HCT116 (cell line): ENCODE measurements around the gene CCDC28B. TPM values are rescaled to one million over a fixed set of nuclear protein-coding genes. Genes with fewer than 3 reads are reported as not detected.

Experiments
- ATAC-seq: fragments of 200-7000 bp; cut with Tn5 transposase; 2 replicates; pipeline ENCODE4 v1.9.1; 2020; ENCODE audit warnings: mild to moderate bottlenecking, moderate library complexity
- BruUV-seq: library from RNA; stranded (reverse); fragments of 400-500 nt; replicated peaks from 2 replicates; lab custom pipeline; 2021; lab: Mats Ljungman, UMichigan
- CTCF ChIA-PET: fragments of 300-600 bp; sonication (Branson Sonifier 250); formaldehyde crosslinking; loops from one replicate; lab custom pipeline; 2021; ENCODE audit warnings: antibody characterized with exemption; lab: Charles Lee
- POLR2A ChIA-PET: fragments of 300-600, 350-600 bp; sonication (Branson Sonifier 250); formaldehyde crosslinking; loops from one replicate; lab custom pipeline; 2021; ENCODE audit warnings: antibody characterized with exemption; lab: Charles Lee
- RAD21 ChIA-PET, 2 experiments: fragments of 300-600 bp; sonication (Branson Sonifier 250); formaldehyde crosslinking; loops; one replicate each; lab custom pipeline; 2023; ENCODE audit warnings: low total read pairs in 2 of 2; ENCODE audit not compliant: uncharacterized antibody in 2 of 2, unreplicated experiment in 2 of 2, low non-redundant PET in 1 of 2; lab: Charles Lee
- DNase-seq: peaks from one replicate; pipeline ENCODE4 v3.0.0-alpha.2; 2010; ENCODE audit warnings: low read depth, low spot score
- H2AFZ ChIP-seq: fragments of 200-600 bp; shearing (Covaris generic), sonication (generic); 2 replicates; pipeline ENCODE4 v1.6.1; 2017; ENCODE audit warnings: low read depth, mixed run types, mixed read lengths, antibody characterized with exemption, low read length; ENCODE audit not compliant: poor library complexity, severe bottlenecking
- H3K27ac ChIP-seq: 2 replicates; pipeline ENCODE4 v1.5.1; 2012; ENCODE audit warnings: low read depth, low read length
- H3K27me3 ChIP-seq: fragments of 200-600 bp; sonication (generic); 2 replicates; pipeline ENCODE4 v1.6.1; 2016; ENCODE audit warnings: mixed run types, low read length, mixed read lengths; ENCODE audit not compliant: insufficient read depth
- H3K36me3 ChIP-seq, 2 experiments: fragments of 200-500 bp in 1 of 2; fragments of 200-600 bp in 1 of 2; sonication (Bioruptor generic) in 1 of 2; sonication (generic) in 1 of 2; 2 replicates each; pipeline versions ENCODE4 v1.5.1 to v1.6.1; 2014 to 2016; ENCODE audit warnings: low read length in 2 of 2, inconsistent platforms in 1 of 2, mixed read lengths in 1 of 2, mixed run types in 1 of 2; ENCODE audit not compliant: insufficient read depth in 2 of 2, control insufficient read depth in 1 of 2
- H3K4me1 ChIP-seq, 2 experiments: fragments of 200-600 bp in 1 of 2; sonication (generic) in 1 of 2; 2 replicates each; pipeline versions ENCODE4 v1.5.1 to v1.6.1; 2012 to 2017; ENCODE audit warnings: low read length in 2 of 2, inconsistent platforms in 1 of 2, mild to moderate bottlenecking in 1 of 2, mixed read lengths in 1 of 2, mixed run types in 1 of 2, moderate library complexity in 1 of 2; ENCODE audit not compliant: insufficient read depth in 2 of 2, control insufficient read depth in 1 of 2
- H3K4me2 ChIP-seq: fragments of 200-600 bp; sonication (generic); 2 replicates; pipeline ENCODE4 v1.6.1; 2017; ENCODE audit warnings: mixed run types, low read length, mixed read lengths
- H3K4me3 ChIP-seq, 2 experiments: fragments of 200-600 bp in 1 of 2; sonication (generic) in 1 of 2; replicated peaks in 1 of 2; 2 replicates each; pipeline ENCODE4 v1.5.1; 2011 to 2016; ENCODE audit warnings: low read length in 2 of 2, control low read depth in 1 of 2, low read depth in 1 of 2, mild to moderate bottlenecking in 1 of 2, mixed read lengths in 1 of 2, mixed run types in 1 of 2
- H3K79me2 ChIP-seq: fragments of 200-600 bp; sonication (generic); 2 replicates; pipeline ENCODE4 v1.6.1; 2017; ENCODE audit warnings: mild to moderate bottlenecking, mixed run types, low read length, moderate library complexity, mixed read lengths; ENCODE audit not compliant: insufficient read depth
- H3K9ac ChIP-seq: fragments of 200-600 bp; sonication (generic); 2 replicates; pipeline ENCODE4 v1.6.1; 2016; ENCODE audit warnings: low read length, mixed read lengths
- H3K9me2 ChIP-seq: fragments of 200-600 bp; sonication (generic), shearing (Covaris generic); 2 replicates; pipeline ENCODE4 v1.6.1; 2017; ENCODE audit warnings: mixed run types, mild to moderate bottlenecking, moderate library complexity; ENCODE audit not compliant: insufficient read depth
- H3K9me3 ChIP-seq, 2 experiments: fragments of 200-500 bp in 1 of 2; fragments of 200-600 bp in 1 of 2; sonication (Bioruptor generic) in 1 of 2; sonication (generic) in 1 of 2; 2 replicates each; pipeline ENCODE4 v1.6.1; 2014 to 2017; ENCODE audit warnings: low read length in 2 of 2, mixed read lengths in 2 of 2, inconsistent platforms in 1 of 2, low read depth in 1 of 2, mild to moderate bottlenecking in 1 of 2, mixed run types in 1 of 2, moderate library complexity in 1 of 2; ENCODE audit not compliant: control insufficient read depth in 1 of 2, insufficient read depth in 1 of 2
- H4K20me1 ChIP-seq: fragments of 200-600 bp; sonication (generic), shearing (Covaris generic); 2 replicates; pipeline ENCODE4 v1.6.1; 2017; ENCODE audit warnings: mixed run types, mild to moderate bottlenecking, moderate library complexity; ENCODE audit not compliant: insufficient read depth
- ATF3 ChIP-seq: IDR thresholded peaks from 2 replicates; pipeline ENCODE4 v1.6.1; 2012
- ELF1 ChIP-seq: IDR thresholded peaks from 2 replicates; pipeline ENCODE4 v1.6.1; 2012; ENCODE audit warnings: low read depth, borderline replicate concordance
- EZH2phosphoT487 ChIP-seq: fragments of 200-600 bp; IDR thresholded peaks from 2 replicates; pipeline ENCODE4 v1.6.1; 2018; ENCODE audit warnings: antibody characterized with exemption, borderline replicate concordance
- MAX ChIP-seq: IDR thresholded peaks from 2 replicates; pipeline ENCODE4 v1.6.1; 2012
- POLR2A ChIP-seq: IDR thresholded peaks from 2 replicates; pipeline ENCODE4 v1.7.0; 2011; ENCODE audit warnings: borderline replicate concordance; ENCODE audit not compliant: insufficient read depth, insufficient read length; ENCODE audit errors: extremely low read depth
- RAD21 ChIP-seq: IDR thresholded peaks from 2 replicates; pipeline ENCODE4 v1.6.1; 2012; ENCODE audit warnings: low read depth, mild to moderate bottlenecking
- REST ChIP-seq: IDR thresholded peaks from 2 replicates; pipeline ENCODE4 v1.6.1; 2012; ENCODE audit warnings: low read depth
- YY1 ChIP-seq: IDR thresholded peaks from 2 replicates; pipeline ENCODE4 v1.6.1; 2011; ENCODE audit warnings: low read length, low read depth, moderate library complexity, mild to moderate bottlenecking; ENCODE audit not compliant: insufficient replicate concordance; ENCODE audit errors: extremely low read depth
- ZNF274 ChIP-seq: fragments of 200-500 bp; sonication (Bioruptor generic); IDR thresholded peaks from 2 replicates; pipeline ENCODE4 v1.6.1; 2014; ENCODE audit warnings: mild to moderate bottlenecking, low read depth, low read length, inconsistent platforms
- intact Hi-C: fragments of 100-400 bp; cut with micrococcal nuclease; formaldehyde crosslinking; loops from 2 replicates; pipeline ENCODE4 v1.10.0; 2022
- total RNA-seq: library from RNA; stranded (reverse); gene quantifications from one replicate; pipeline ENCODE4 v1.2.1, GENCODE V29; 2021; ENCODE audit not compliant: unreplicated experiment

The CCDC28B gene
- total RNA-seq, 1 experiment from 2014 or later: 5.9 TPM

GRCh38 chr1:32205401-32206370 lies 5.3 kb downstream of the CCDC28B start, which contains the start of gene IQCC (continued):
- TF ChIP-seq RAD21: no peak
- TF ChIP-seq ELF1: no peak

- H3K79me2 ChIP-seq: peaks cover 19% of the 10 kb centered on the region; the same call in 1 of the 2 replicates
- CTCF ChIA-PET: no interaction called here
- H3K36me3 ChIP-seq: peaks cover 0 to 11% of the 10 kb centered on the region in 2 experiments; a peak in 1 of 4 replicates
- H3K4me1 ChIP-seq: peaks cover 6 to 25% of the 10 kb centered on the region in 2 experiments; a peak in 2 of 4 replicates
- no peak overlapping the region for H3K4me3 ChIP-seq
- TF ChIP-seq POLR2A (no peak), ATF3 (no peak), ZNF274 (no peak), REST (no peak), EZH2phosphoT487 (no peak), YY1 (no peak), MAX (no peak)
- no peaks in the 10 kb centered on the region for H3K9me2 ChIP-seq
- 0 out of 2 replicates have a peak overlapping the region, but pooled peaks have one; percentile 15 for H3K4me2 ChIP-seq
- no peaks in the 10 kb centered on the region for H3K27me3 ChIP-seq
- ATAC-seq (no peak), DNase-seq (no peak)
- H4K20me1 ChIP-seq: no peaks in the 10 kb centered on the region
- no peaks in the 10 kb centered on the region for H3K9me3 ChIP-seq
- POLR2A ChIA-PET: no interaction called here
- no TSS peak for BruUV-seq
- RAD21 ChIA-PET: no interaction called here
- H3K27ac ChIP-seq: no peak overlapping the region
- intact Hi-C loops: no loop called here
- H2AFZ ChIP-seq: no peak overlapping the region
- no peak overlapping the region for H3K9ac ChIP-seq
These were observed 8.1 kb downstream of the CCDC28B start for GRCh38 chr1:32208469-32208868.
